ENCODE results near the gene CLTB.

- TF ChIP-seq RAD21 (IDR thresholded peaks at IDR 0.05; ENCODE audit: low read length): no peak
- TF ChIP-seq CTCF (IDR thresholded peaks at IDR 0.05): no peak
- no peak for TF ChIP-seq SIN3A (IDR thresholded peaks at IDR 0.05; ENCODE audit: borderline replicate concordance, low read depth, low read length)
- TF ChIP-seq YY1 (IDR thresholded peaks at IDR 0.05; ENCODE audit: low read depth): no peak
- TF ChIP-seq EP300 (IDR thresholded peaks at IDR 0.05; ENCODE audit: borderline replicate concordance in 1 of 2, low read depth in 1 of 2, low read length in 1 of 2): no peak
- TF ChIP-seq EZH2phosphoT487 (IDR thresholded peaks at IDR 0.05; ENCODE audit: borderline replicate concordance, low read depth): no peak
- no peak for TF ChIP-seq MAX (IDR thresholded peaks at IDR 0.05; ENCODE audit: low read depth)
- no peak for TF ChIP-seq GATA2 (CRISPR knock-in tag; IDR thresholded peaks at IDR 0.05)
- TF ChIP-seq USF1 (IDR thresholded peaks at IDR 0.05; ENCODE audit: borderline replicate concordance, low read depth): no peak
- TF ChIP-seq RFX5 (IDR thresholded peaks at IDR 0.05; ENCODE audit: low read length): no peak
- no peak for TF ChIP-seq POLR2AphosphoS5 (IDR thresholded peaks at IDR 0.05; ENCODE audit: low read depth, low read length)
- TF ChIP-seq PBX3 (IDR thresholded peaks at IDR 0.05): no peak
- no peak for TF ChIP-seq NRF1 (IDR thresholded peaks at IDR 0.05; ENCODE audit: low read depth, low read length)
Measured at GRCh38 chr5:176426876-176427275, 10.5 kb upstream of the CLTB start.
